Measurements from ENCODE around the gene TAF4. TPM values are rescaled to one million over a fixed set of nuclear protein-coding genes. Genes with fewer than 3 reads are reported as not detected.
A peak's percentile ranks its signal among the peaks of the same experiment; 100 is the strongest.

Gene TAF4
- total and polyA plus RNA-seq, 2 of the 13 experiments (the other 11 are each of a cell fraction or from before 2014, with no cell fraction given) = 5.9 to 12.0 TPM

- TF ChIP-seq ZBTB3 (CRISPR knock-in tag; IDR thresholded peaks at IDR 0.05; ENCODE audit: borderline replicate concordance, low read depth) (0 out of 2 replicates have a peak, but pooled peaks have one; percentile 48), ZNF747 (CRISPR knock-in tag; IDR thresholded peaks at IDR 0.05; ENCODE audit: borderline replicate concordance) (no peak), ZNF468 (CRISPR knock-in tag; IDR thresholded peaks at IDR 0.05) (no peak), ZFAT (CRISPR knock-in tag; conservative IDR thresholded peaks at IDR 0.05) (no peak), HNF4A (CRISPR knock-in tag; IDR thresholded peaks at IDR 0.05) (peak; percentile 98), IRX3 (CRISPR knock-in tag; IDR thresholded peaks at IDR 0.05; ENCODE audit: borderline replicate concordance, low read depth) (peak; percentile 54; the same call in 1 of the 2 replicates), ZC3H4 (CRISPR knock-in tag; IDR thresholded peaks at IDR 0.05; ENCODE audit: borderline replicate concordance) (no peak)
- TF ChIP-seq, protein P1, sequence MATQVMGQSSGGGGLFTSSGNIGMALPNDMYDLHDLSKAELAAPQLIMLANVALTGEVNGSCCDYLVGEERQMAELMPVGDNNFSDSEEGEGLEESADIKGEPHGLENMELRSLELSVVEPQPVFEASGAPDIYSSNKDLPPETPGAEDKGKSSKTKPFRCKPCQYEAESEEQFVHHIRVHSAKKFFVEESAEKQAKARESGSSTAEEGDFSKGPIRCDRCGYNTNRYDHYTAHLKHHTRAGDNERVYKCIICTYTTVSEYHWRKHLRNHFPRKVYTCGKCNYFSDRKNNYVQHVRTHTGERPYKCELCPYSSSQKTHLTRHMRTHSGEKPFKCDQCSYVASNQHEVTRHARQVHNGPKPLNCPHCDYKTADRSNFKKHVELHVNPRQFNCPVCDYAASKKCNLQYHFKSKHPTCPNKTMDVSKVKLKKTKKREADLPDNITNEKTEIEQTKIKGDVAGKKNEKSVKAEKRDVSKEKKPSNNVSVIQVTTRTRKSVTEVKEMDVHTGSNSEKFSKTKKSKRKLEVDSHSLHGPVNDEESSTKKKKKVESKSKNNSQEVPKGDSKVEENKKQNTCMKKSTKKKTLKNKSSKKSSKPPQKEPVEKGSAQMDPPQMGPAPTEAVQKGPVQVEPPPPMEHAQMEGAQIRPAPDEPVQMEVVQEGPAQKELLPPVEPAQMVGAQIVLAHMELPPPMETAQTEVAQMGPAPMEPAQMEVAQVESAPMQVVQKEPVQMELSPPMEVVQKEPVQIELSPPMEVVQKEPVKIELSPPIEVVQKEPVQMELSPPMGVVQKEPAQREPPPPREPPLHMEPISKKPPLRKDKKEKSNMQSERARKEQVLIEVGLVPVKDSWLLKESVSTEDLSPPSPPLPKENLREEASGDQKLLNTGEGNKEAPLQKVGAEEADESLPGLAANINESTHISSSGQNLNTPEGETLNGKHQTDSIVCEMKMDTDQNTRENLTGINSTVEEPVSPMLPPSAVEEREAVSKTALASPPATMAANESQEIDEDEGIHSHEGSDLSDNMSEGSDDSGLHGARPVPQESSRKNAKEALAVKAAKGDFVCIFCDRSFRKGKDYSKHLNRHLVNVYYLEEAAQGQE (IDR thresholded peaks at IDR 0.05; ENCODE audit: borderline replicate concordance in 1 of 2, low read depth in 1 of 2, low read length in 2 of 2) = no peak; a peak in 1 of 4 replicates
- TF ChIP-seq, protein P2, sequence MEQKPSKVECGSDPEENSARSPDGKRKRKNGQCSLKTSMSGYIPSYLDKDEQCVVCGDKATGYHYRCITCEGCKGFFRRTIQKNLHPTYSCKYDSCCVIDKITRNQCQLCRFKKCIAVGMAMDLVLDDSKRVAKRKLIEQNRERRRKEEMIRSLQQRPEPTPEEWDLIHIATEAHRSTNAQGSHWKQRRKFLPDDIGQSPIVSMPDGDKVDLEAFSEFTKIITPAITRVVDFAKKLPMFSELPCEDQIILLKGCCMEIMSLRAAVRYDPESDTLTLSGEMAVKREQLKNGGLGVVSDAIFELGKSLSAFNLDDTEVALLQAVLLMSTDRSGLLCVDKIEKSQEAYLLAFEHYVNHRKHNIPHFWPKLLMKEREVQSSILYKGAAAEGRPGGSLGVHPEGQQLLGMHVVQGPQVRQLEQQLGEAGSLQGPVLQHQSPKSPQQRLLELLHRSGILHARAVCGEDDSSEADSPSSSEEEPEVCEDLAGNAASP (CRISPR knock-in tag; IDR thresholded peaks at IDR 0.05; ENCODE audit: borderline replicate concordance) = peak; percentile 16; the same call in 1 of the 2 replicates
Measured at GRCh38 chr20:62066983-62067433, 1.3 kb upstream of the TAF4 start (continued).

Measured in HepG2 (cell line).